Fibroblast of lung (primary cell): ENCODE data around the gene ST6GAL1.

ENCODE experiments used
- CTCF ChIP-seq, 2 donors: IDR thresholded peaks in 1 of 2; conservative IDR thresholded peaks in 1 of 2; 1 replicate in 1 of 2; 2 replicates in 1 of 2; pipeline ENCODE4 v1.5.1; 2011 to 2012; ENCODE audit warnings: low read length in 2 of 2, control low read depth in 1 of 2, inconsistent platforms in 1 of 2, low read depth in 1 of 2, mild to moderate bottlenecking in 1 of 2
- EZH2 ChIP-seq: IDR thresholded peaks from 2 replicates; pipeline ENCODE4 v1.5.1; 2012; ENCODE audit warnings: low read length, control low read depth, mild to moderate bottlenecking; ENCODE audit errors: missing control alignments

GRCh38 chr3:186973702-186974101 is 43.4 kb downstream of the ST6GAL1 start:
- TF ChIP-seq CTCF (conservative IDR thresholded peaks at IDR 0.05 in 1 of 2, IDR thresholded peaks at IDR 0.05 in 1 of 2; ENCODE audit: low read depth in 1 of 2, low read length in 2 of 2) (no peak), EZH2 (no peak)
